SU-DHL-6 (cell line): ENCODE measurements around the gene C2orf15.
"Not testable (repeated sequence)": the region's sequence is repeated elsewhere in the genome, so short reads cannot be mapped to it uniquely, and the experiment has no call there.

Experiments
- H2AFZ ChIP-seq: fragments of 200-600 bp; sonication (generic); 2 replicates; pipeline ENCODE4 v1.6.1; 2014; ENCODE audit warnings: low read depth, mild to moderate bottlenecking, moderate library complexity, mixed read lengths, antibody characterized with exemption, low read length; ENCODE audit not compliant: severe bottlenecking
- H3F3A ChIP-seq: fragments of 200-600 bp; shearing (Covaris generic); 2 replicates; pipeline ENCODE4 v1.6.0; 2016; ENCODE audit warnings: antibody characterized with exemption, mild to moderate bottlenecking; ENCODE audit not compliant: insufficient read depth
- H3K27ac ChIP-seq: fragments of 200-600 bp; sonication (generic); 2 replicates; pipeline ENCODE4 v1.5.1; 2016; ENCODE audit warnings: low read depth, mild to moderate bottlenecking, low read length, moderate library complexity, mixed read lengths
- H3K27me3 ChIP-seq: fragments of 200-600 bp; sonication (generic), shearing (Covaris generic); 2 replicates; pipeline ENCODE4 v1.6.0; 2014; ENCODE audit warnings: mild to moderate bottlenecking, low read length
- H3K36me3 ChIP-seq: fragments of 200-600 bp; sonication (generic); 2 replicates; pipeline ENCODE4 v1.6.1; 2014; ENCODE audit warnings: mild to moderate bottlenecking, low read length, mixed read lengths
- H3K4me2 ChIP-seq: fragments of 300-600, 200-600 bp; shearing (Covaris generic), sonication (generic); 2 replicates; pipeline ENCODE4 v1.6.0; 2014; ENCODE audit warnings: low read length, low read depth, mild to moderate bottlenecking; ENCODE audit not compliant: poor library complexity, severe bottlenecking
- H3K4me3 ChIP-seq: fragments of 200-600 bp; sonication (generic); 2 replicates; pipeline ENCODE4 v1.5.1; 2014; ENCODE audit warnings: antibody characterized with exemption, low read length, mild to moderate bottlenecking, mixed read lengths; ENCODE audit not compliant: insufficient read depth, poor library complexity, severe bottlenecking
- H3K79me2 ChIP-seq: fragments of 200-600 bp; sonication (generic); 2 replicates; pipeline ENCODE4 v1.6.1; 2014; ENCODE audit warnings: mild to moderate bottlenecking, low read length, moderate library complexity; ENCODE audit not compliant: insufficient read depth
- H3K9ac ChIP-seq: fragments of 200-600 bp; sonication (generic); 2 replicates; pipeline ENCODE4 v1.7.0; 2014; ENCODE audit warnings: mild to moderate bottlenecking, low read length
- H3K9me2 ChIP-seq: fragments of 200-600 bp; sonication (generic); replicated peaks from 2 replicates; pipeline ENCODE4 v1.6.1; 2014; ENCODE audit warnings: low read length; ENCODE audit not compliant: insufficient read depth
- H3K9me3 ChIP-seq: fragments of 200-600 bp; sonication (generic); 2 replicates; pipeline ENCODE4 v1.6.1; 2014; ENCODE audit warnings: low read length, mixed read lengths; ENCODE audit not compliant: insufficient read depth
- H4K20me1 ChIP-seq: fragments of 200-600 bp; sonication (generic); 2 replicates; pipeline ENCODE4 v1.6.1; 2014; ENCODE audit warnings: low read depth, mild to moderate bottlenecking, antibody characterized with exemption, low read length, moderate library complexity, mixed read lengths
- EZH2phosphoT487 ChIP-seq: fragments of 200-600 bp; sonication (generic), shearing (Covaris generic); conservative IDR thresholded peaks from 2 replicates; pipeline ENCODE4 v1.6.1; 2018; ENCODE audit warnings: mild to moderate bottlenecking, antibody characterized with exemption, low read length, moderate library complexity, mixed read lengths
- TF ChIP-seq, protein P1 (sequence below): fragments of 200-600 bp; sonication (generic); IDR thresholded peaks from one replicate; pipeline ENCODE4 v1.5.1; 2017; ENCODE audit warnings: antibody characterized with exemption, mild to moderate bottlenecking, low read length, moderate library complexity; ENCODE audit not compliant: insufficient read depth, poor library complexity, severe bottlenecking

The C2orf15 gene

GRCh38 chr2:99111945-99112344, 29.6 kb upstream of the C2orf15 start:
- Histone ChIP-seq H3K9me2 (no peaks in the 10 kb centered on the region), H3K4me3 (no peak overlapping the region)

DNA sequence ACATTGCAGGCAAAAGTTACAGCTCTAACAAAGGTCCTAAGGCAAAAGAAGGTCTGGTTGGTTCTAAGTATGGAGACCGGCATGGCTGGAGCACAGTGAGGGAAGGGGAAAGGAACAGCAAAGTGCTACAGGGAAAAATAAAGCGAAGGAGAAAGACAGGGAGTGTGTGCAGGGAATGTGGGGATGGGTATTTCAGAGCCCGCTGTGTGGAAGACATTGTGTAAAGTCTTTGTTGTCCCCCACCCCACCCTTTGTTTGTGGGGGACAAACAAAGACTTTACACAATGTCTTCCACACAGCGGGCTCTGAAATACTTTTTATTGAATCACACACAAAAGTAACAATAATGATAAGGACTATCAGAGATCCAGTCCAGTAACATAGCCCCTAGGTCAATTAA, 28.9 kb upstream of the C2orf15 start:
- H3K27me3 ChIP-seq, result no peaks in the 10 kb centered on the region
- H3K9me2 ChIP-seq, result no peaks in the 10 kb centered on the region
- no peaks in the 10 kb centered on the region for H4K20me1 ChIP-seq
- H3K4me3 ChIP-seq, result no peak overlapping the region
- no peaks in the 10 kb centered on the region for H3K79me2 ChIP-seq
- H3K9ac ChIP-seq, result no peak overlapping the region
- H3F3A ChIP-seq, result no peaks in the 10 kb centered on the region; the same call in 1 of the 2 replicates
- H2AFZ ChIP-seq, result no peak overlapping the region
- H3K9me3 ChIP-seq, result no peaks in the 10 kb centered on the region
- TF ChIP-seq, protein P1, sequence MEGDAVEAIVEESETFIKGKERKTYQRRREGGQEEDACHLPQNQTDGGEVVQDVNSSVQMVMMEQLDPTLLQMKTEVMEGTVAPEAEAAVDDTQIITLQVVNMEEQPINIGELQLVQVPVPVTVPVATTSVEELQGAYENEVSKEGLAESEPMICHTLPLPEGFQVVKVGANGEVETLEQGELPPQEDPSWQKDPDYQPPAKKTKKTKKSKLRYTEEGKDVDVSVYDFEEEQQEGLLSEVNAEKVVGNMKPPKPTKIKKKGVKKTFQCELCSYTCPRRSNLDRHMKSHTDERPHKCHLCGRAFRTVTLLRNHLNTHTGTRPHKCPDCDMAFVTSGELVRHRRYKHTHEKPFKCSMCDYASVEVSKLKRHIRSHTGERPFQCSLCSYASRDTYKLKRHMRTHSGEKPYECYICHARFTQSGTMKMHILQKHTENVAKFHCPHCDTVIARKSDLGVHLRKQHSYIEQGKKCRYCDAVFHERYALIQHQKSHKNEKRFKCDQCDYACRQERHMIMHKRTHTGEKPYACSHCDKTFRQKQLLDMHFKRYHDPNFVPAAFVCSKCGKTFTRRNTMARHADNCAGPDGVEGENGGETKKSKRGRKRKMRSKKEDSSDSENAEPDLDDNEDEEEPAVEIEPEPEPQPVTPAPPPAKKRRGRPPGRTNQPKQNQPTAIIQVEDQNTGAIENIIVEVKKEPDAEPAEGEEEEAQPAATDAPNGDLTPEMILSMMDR, result no peak
- TF ChIP-seq EZH2phosphoT487, result no peak
- 0 out of 2 replicates have a peak, but pooled peaks cover 3% of the 10 kb centered on the region for H3K36me3 ChIP-seq
- H3K27ac ChIP-seq, result no peak overlapping the region
- no peak overlapping the region for H3K4me2 ChIP-seq

More at GRCh38 chr2:99111945-99112344, 29.6 kb upstream of the C2orf15 start:
- Histone ChIP-seq H3K79me2 (no peaks in the 10 kb centered on the region), H2AFZ (no peak overlapping the region), H3K9ac (no peak overlapping the region), H3F3A (no peaks in the 10 kb centered on the region; the same call in 1 of the 2 replicates), H3K9me3 (no peaks in the 10 kb centered on the region), H3K27me3 (no peaks in the 10 kb centered on the region), H3K27ac (no peak overlapping the region), H3K36me3 (0 out of 2 replicates have a peak, but pooled peaks cover 4% of the 10 kb centered on the region), H4K20me1 (no peaks in the 10 kb centered on the region), H3K4me2 (no peak overlapping the region)
- no peak for TF ChIP-seq EZH2phosphoT487
- TF ChIP-seq, protein P1, result no peak

GRCh38 chr2:99127981-99128380, 13.5 kb upstream of the C2orf15 start:
- H2AFZ ChIP-seq, result no peak overlapping the region
- no peak overlapping the region for H3K9ac ChIP-seq
- H3K27ac ChIP-seq, result no peak overlapping the region
- no peak overlapping the region for H3K4me2 ChIP-seq
- no peaks in the 10 kb centered on the region for H3K9me2 ChIP-seq
- H4K20me1 ChIP-seq, result no peaks in the 10 kb centered on the region
- H3K4me3 ChIP-seq, result no peak overlapping the region
- no peaks in the 10 kb centered on the region for H3K36me3 ChIP-seq
- TF ChIP-seq EZH2phosphoT487, result no peak
- TF ChIP-seq, protein P1, result no peak
- H3K27me3 ChIP-seq, result no peaks in the 10 kb centered on the region
- no peaks in the 10 kb centered on the region for H3K9me3 ChIP-seq
- no peaks in the 10 kb centered on the region for H3K79me2 ChIP-seq
- H3F3A ChIP-seq, result no peaks in the 10 kb centered on the region

GRCh38 chr2:99135044-99135556, 6.4 kb upstream of the C2orf15 start:
- H3K9me3 ChIP-seq, H3K27me3 ChIP-seq, H2AFZ ChIP-seq, H3K9me2 ChIP-seq, H3K27ac ChIP-seq, H4K20me1 ChIP-seq, H3K4me2 ChIP-seq, H3F3A ChIP-seq, H3K4me3 ChIP-seq, H3K36me3 ChIP-seq, H3K9ac ChIP-seq: not testable (repeated sequence)
- peaks cover 16% of the 10 kb centered on the region for H3K79me2 ChIP-seq
